GM12878 (cell line): Measurements from ENCODE around the gene ABHD6.

Experiments used
- CBX5 ChIP-seq: sonication (generic); IDR thresholded peaks from 2 replicates; pipeline ENCODE4 v1.6.1; 2016; ENCODE audit warnings: low read depth, moderate library complexity, mild to moderate bottlenecking, inconsistent platforms
- USF2 ChIP-seq: IDR thresholded peaks from 2 replicates; pipeline ENCODE4 v1.6.1; 2011; ENCODE audit warnings: low read depth, low read length, improper control_type of control experiment, borderline replicate concordance
- TF ChIP-seq, protein P1 (sequence below): IDR thresholded peaks from 2 replicates; pipeline ENCODE4 v1.6.1; 2012; ENCODE audit warnings: mild to moderate bottlenecking, low read depth, low read length

DNA sequence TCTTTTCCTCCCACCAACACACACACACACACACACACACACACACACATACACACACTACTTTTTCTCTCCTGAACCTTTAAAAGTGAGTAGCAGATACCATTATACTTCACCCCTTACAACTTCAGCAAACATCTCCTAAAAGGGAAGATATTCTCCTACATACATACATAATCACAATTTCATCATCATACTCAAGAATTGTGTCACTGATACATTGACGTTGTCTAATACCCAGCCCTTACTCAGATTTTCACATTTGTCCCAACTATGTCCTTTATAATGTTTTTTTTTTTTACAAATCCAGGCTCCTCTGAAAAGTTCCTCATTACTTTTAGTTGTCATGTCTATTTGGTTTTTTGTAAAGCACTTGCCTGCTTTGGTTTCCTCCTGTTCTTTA is 18.5 kb downstream of the ABHD6 start:
- TF ChIP-seq USF2 (no peak), CBX5 (no peak)
- TF ChIP-seq, protein P1, sequence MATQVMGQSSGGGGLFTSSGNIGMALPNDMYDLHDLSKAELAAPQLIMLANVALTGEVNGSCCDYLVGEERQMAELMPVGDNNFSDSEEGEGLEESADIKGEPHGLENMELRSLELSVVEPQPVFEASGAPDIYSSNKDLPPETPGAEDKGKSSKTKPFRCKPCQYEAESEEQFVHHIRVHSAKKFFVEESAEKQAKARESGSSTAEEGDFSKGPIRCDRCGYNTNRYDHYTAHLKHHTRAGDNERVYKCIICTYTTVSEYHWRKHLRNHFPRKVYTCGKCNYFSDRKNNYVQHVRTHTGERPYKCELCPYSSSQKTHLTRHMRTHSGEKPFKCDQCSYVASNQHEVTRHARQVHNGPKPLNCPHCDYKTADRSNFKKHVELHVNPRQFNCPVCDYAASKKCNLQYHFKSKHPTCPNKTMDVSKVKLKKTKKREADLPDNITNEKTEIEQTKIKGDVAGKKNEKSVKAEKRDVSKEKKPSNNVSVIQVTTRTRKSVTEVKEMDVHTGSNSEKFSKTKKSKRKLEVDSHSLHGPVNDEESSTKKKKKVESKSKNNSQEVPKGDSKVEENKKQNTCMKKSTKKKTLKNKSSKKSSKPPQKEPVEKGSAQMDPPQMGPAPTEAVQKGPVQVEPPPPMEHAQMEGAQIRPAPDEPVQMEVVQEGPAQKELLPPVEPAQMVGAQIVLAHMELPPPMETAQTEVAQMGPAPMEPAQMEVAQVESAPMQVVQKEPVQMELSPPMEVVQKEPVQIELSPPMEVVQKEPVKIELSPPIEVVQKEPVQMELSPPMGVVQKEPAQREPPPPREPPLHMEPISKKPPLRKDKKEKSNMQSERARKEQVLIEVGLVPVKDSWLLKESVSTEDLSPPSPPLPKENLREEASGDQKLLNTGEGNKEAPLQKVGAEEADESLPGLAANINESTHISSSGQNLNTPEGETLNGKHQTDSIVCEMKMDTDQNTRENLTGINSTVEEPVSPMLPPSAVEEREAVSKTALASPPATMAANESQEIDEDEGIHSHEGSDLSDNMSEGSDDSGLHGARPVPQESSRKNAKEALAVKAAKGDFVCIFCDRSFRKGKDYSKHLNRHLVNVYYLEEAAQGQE: no peak
